SK-N-SH (cell line): ENCODE results near the gene CHST11. TPM values are rescaled to one million over a fixed set of nuclear protein-coding genes. Genes with fewer than 3 reads are reported as not detected.

Source experiments
- CTCF ChIA-PET: fragments of 300-600, 350-600 bp; formaldehyde crosslinking; extraction: SDS; loops from one replicate; lab custom pipeline; 2021; lab: Yijun Ruan, JAX
- POLR2A ChIA-PET: fragments of 350-600 bp; sonication (Branson Sonifier 250); formaldehyde crosslinking; extraction: SDS; loops from one replicate; lab custom pipeline; 2020; ENCODE audit warnings: antibody characterized with exemption, inconsistent platforms; lab: Yijun Ruan, JAX
- DNase-seq: peaks from one replicate; pipeline ENCODE4 v3.0.0; 2012
- H2AFZ ChIP-seq: fragments of 200-600 bp; sonication (generic); 2 replicates; pipeline ENCODE4 v1.8.1; 2016; ENCODE audit warnings: antibody characterized with exemption, mild to moderate bottlenecking, low read depth
- H3F3A ChIP-seq: fragments of 200-600 bp; sonication (generic); replicated peaks from 2 replicates; pipeline ENCODE3; 2016; ENCODE audit warnings: antibody characterized with exemption, mild to moderate bottlenecking; ENCODE audit not compliant: insufficient read depth
- H3K27ac ChIP-seq, 2 experiments: fragments of 200-500 bp in 1 of 2; fragments of 200-600 bp in 1 of 2; sonication (Bioruptor generic) in 1 of 2; sonication (generic), shearing (Covaris generic) in 1 of 2; 2 replicates each; pipeline versions ENCODE4 v1.5.1 to v1.6.1; 2014 to 2016; ENCODE audit warnings: low read depth in 2 of 2, inconsistent platforms in 1 of 2, low read length in 1 of 2, mild to moderate bottlenecking in 1 of 2, mixed read lengths in 1 of 2
- H3K27me3 ChIP-seq: fragments of 200-600 bp; sonication (generic), shearing (Covaris generic); 2 replicates; pipeline ENCODE4 v1.6.1; 2016; ENCODE audit warnings: mixed run types; ENCODE audit not compliant: insufficient read depth
- H3K36me3 ChIP-seq, 2 experiments: fragments of 200-500 bp in 1 of 2; fragments of 200-600 bp in 1 of 2; sonication (Bioruptor generic) in 1 of 2; sonication (generic) in 1 of 2; replicated peaks in 1 of 2; 2 replicates each; pipeline versions ENCODE3 to v1.5.1; 2014 to 2016; ENCODE audit warnings: low read length in 1 of 2, mild to moderate bottlenecking in 1 of 2; ENCODE audit not compliant: insufficient read depth in 2 of 2, control insufficient read depth in 1 of 2
- H3K4me1 ChIP-seq, 2 experiments: fragments of 200-500 bp in 1 of 2; fragments of 200-600 bp in 1 of 2; sonication (Bioruptor generic) in 1 of 2; sonication (generic), shearing (Covaris generic) in 1 of 2; 2 replicates each; pipeline versions ENCODE4 v1.5.1 to v1.6.1; 2014 to 2016; ENCODE audit warnings: low read depth in 1 of 2, low read length in 1 of 2, mixed run types in 1 of 2; ENCODE audit not compliant: insufficient read depth in 2 of 2, control insufficient read depth in 1 of 2
- H3K4me2 ChIP-seq: fragments of 200-600 bp; sonication (generic), shearing (Covaris generic); 2 replicates; pipeline ENCODE4 v1.6.1; 2017; ENCODE audit warnings: mixed run types
- H3K4me3 ChIP-seq, 2 experiments: fragments of 200-500 bp in 1 of 2; fragments of 200-600 bp in 1 of 2; sonication (Bioruptor generic) in 1 of 2; sonication (generic), shearing (Covaris generic) in 1 of 2; 2 replicates each; pipeline versions ENCODE4 v1.5.1 to v1.8.1; 2014 to 2016; ENCODE audit warnings: low read depth in 2 of 2, inconsistent platforms in 1 of 2, low read length in 1 of 2, mild to moderate bottlenecking in 1 of 2, mixed read lengths in 1 of 2, moderate library complexity in 1 of 2
- H3K79me2 ChIP-seq: fragments of 200-600 bp; sonication (generic); 2 replicates; pipeline ENCODE4 v1.8.1; 2017; ENCODE audit warnings: mild to moderate bottlenecking; ENCODE audit not compliant: insufficient read depth
- H3K9ac ChIP-seq: fragments of 200-600 bp; sonication (generic); 2 replicates; pipeline ENCODE4 v1.6.1; 2017; ENCODE audit warnings: mixed run types
- H3K9me2 ChIP-seq: fragments of 200-600 bp; sonication (generic); 2 replicates; pipeline ENCODE4 v1.6.1; 2017; ENCODE audit warnings: mixed run types
- H3K9me3 ChIP-seq: fragments of 200-600 bp; sonication (generic); 2 replicates; pipeline ENCODE4 v1.6.1; 2017; ENCODE audit warnings: mixed run types, mild to moderate bottlenecking, moderate library complexity
- H4K20me1 ChIP-seq: fragments of 200-600 bp; sonication (generic); 2 replicates; pipeline ENCODE4 v1.6.1; 2017; ENCODE audit warnings: mild to moderate bottlenecking, mixed run types; ENCODE audit not compliant: insufficient read depth
- ELF1 ChIP-seq: IDR thresholded peaks from 2 replicates; pipeline ENCODE4 v1.4.0; 2012
- FOSL2 ChIP-seq: IDR thresholded peaks from 2 replicates; pipeline ENCODE4 v1.4.0; 2012; ENCODE audit warnings: low read depth, mild to moderate bottlenecking, moderate library complexity, borderline replicate concordance
- FOXJ3 ChIP-seq: sonication (generic); formaldehyde crosslinking; IDR thresholded peaks from 2 replicates; pipeline ENCODE4 v1.5.1; 2020; ENCODE audit warnings: mild to moderate bottlenecking, missing genetic modification reagents
- FOXM1 ChIP-seq: IDR thresholded peaks from 2 replicates; pipeline ENCODE4 v1.4.0; 2012; ENCODE audit warnings: low read depth, mild to moderate bottlenecking
- GABPA ChIP-seq: IDR thresholded peaks from 2 replicates; pipeline ENCODE4 v1.4.0; 2012; ENCODE audit warnings: low read depth, mild to moderate bottlenecking
- MAX ChIP-seq: IDR thresholded peaks from 2 replicates; pipeline ENCODE4 v1.4.0; 2012; ENCODE audit warnings: low read depth
- MEF2A ChIP-seq: IDR thresholded peaks from 2 replicates; pipeline ENCODE4 v1.4.0; 2012; ENCODE audit warnings: low read depth, borderline replicate concordance
- RCOR1 ChIP-seq: fragments of 150-350 bp; IDR thresholded peaks from 2 replicates; pipeline ENCODE4 v1.6.1; 2017; ENCODE audit warnings: antibody characterized with exemption, low read length
- RXRA ChIP-seq: IDR thresholded peaks from 2 replicates; pipeline ENCODE4 v1.4.0; 2012; ENCODE audit warnings: low read depth, mild to moderate bottlenecking, borderline replicate concordance
- SIN3A ChIP-seq: IDR thresholded peaks from 2 replicates; pipeline ENCODE4 v1.6.1; 2012; ENCODE audit warnings: low read depth, mild to moderate bottlenecking, low read length, moderate library complexity, borderline replicate concordance
- TAF1 ChIP-seq: IDR thresholded peaks from 2 replicates; pipeline ENCODE4 v1.6.1; 2012; ENCODE audit warnings: low read depth, mild to moderate bottlenecking, low read length, moderate library complexity, borderline replicate concordance
- WGBS: methylation state at CpG from one replicate; pipeline ENCODE4 v1.1.6; 2017; ENCODE audit warnings: low lambda C conversion rate; 5-methylcytosine and 5-hydroxymethylcytosine counted together
- polyA plus RNA-seq, 3 experiments: library from polyadenylated mRNA; depleted of rRNA; stranded (reverse); fragments of >200 nt; gene quantifications; 2 replicates each; pipeline ENCODE4 v1.2.3, GENCODE V29; 2012
- TF ChIP-seq, protein P1 (sequence below): fragments of 200-600 bp; sonication (generic); IDR thresholded peaks from 2 replicates; pipeline ENCODE4 v1.6.1; 2017; ENCODE audit warnings: antibody characterized with exemption, mild to moderate bottlenecking, moderate library complexity
- TF ChIP-seq, protein P2 (sequence below): fragments of 150-350 bp; IDR thresholded peaks from 2 replicates; pipeline ENCODE4 v1.6.1; 2017; ENCODE audit warnings: antibody characterized with exemption, low read length, low read depth, borderline replicate concordance

Gene CHST11
- polyA plus RNA-seq, 1 of the 3 experiments (the other 2 are of a cell fraction), result 18.6 TPM

GRCh38 chr12:104532636-104533035, 75.9 kb downstream of the CHST11 start:
- H3K9me3 ChIP-seq, result no peaks in the 10 kb centered on the region
- H3K9ac ChIP-seq, result no peak overlapping the region
- ChIA-PET POLR2A (no interaction called here), CTCF (no interaction called here)
- H3K36me3 ChIP-seq, result no peaks in the 10 kb centered on the region
- no peaks in the 10 kb centered on the region for H3K27me3 ChIP-seq
- no peaks in the 10 kb centered on the region for H4K20me1 ChIP-seq
- no peak overlapping the region for H3K4me2 ChIP-seq
- H3F3A ChIP-seq, result no peaks in the 10 kb centered on the region
- H2AFZ ChIP-seq, result no peak overlapping the region
- no peaks in the 10 kb centered on the region for H3K9me2 ChIP-seq
- no peak overlapping the region for H3K4me3 ChIP-seq
- 94% methylated on average over 2 of the region's 2 CpGs for WGBS
- no peak for DNase-seq
- H3K4me1 ChIP-seq, result peaks cover 0 to 27% of the 10 kb centered on the region in 2 experiments; a peak in 2 of 4 replicates
- TF ChIP-seq TAF1 (no peak), FOSL2 (no peak), RXRA (no peak), SIN3A (no peak), FOXM1 (no peak), MEF2A (no peak), RCOR1 (no peak), MAX (no peak), GABPA (no peak), FOXJ3 (CRISPR knock-in tag) (no peak)
- TF ChIP-seq, all 33 proteins: peak for 0
- H3K27ac ChIP-seq, result no peak overlapping the region
- no peaks in the 10 kb centered on the region for H3K79me2 ChIP-seq

DNA sequence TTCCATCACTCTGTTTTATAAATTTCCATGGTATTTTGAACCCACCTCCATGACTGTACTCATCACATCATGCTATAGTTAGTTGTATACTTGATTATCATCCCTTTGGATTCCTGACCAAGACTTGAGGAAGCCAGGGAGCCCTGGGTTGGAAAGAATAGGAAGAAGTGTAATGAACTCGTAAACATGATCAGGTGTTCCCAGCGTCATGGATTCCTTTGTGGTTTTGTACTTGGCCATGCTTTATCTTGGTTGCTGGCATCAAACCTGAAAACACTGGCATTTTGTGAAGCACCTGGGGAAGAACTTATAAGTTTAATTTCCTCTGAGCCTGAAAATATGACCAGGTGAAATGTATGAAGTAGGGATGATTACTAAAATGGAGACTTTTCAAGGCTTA, 76.4 kb downstream of the CHST11 start:
- DNase-seq, result no peak
- H3K9me2 ChIP-seq, result no peaks in the 10 kb centered on the region
- WGBS, result 100% methylated on average over 2 of the region's 2 CpGs
- no peak overlapping the region for H3K9ac ChIP-seq
- H3K4me2 ChIP-seq, result no peak overlapping the region
- no peaks in the 10 kb centered on the region for H3K9me3 ChIP-seq
- no peaks in the 10 kb centered on the region for H3K36me3 ChIP-seq
- H4K20me1 ChIP-seq, result no peaks in the 10 kb centered on the region
- ChIA-PET POLR2A (no interaction called here), CTCF (no interaction called here)
- H3K4me3 ChIP-seq, result no peak overlapping the region
- H3K79me2 ChIP-seq, result no peaks in the 10 kb centered on the region
- H3F3A ChIP-seq, result no peaks in the 10 kb centered on the region
- H2AFZ ChIP-seq, result no peak overlapping the region
- TF ChIP-seq MAX, result no peak
- no peak for TF ChIP-seq SIN3A
- TF ChIP-seq, protein P1, sequence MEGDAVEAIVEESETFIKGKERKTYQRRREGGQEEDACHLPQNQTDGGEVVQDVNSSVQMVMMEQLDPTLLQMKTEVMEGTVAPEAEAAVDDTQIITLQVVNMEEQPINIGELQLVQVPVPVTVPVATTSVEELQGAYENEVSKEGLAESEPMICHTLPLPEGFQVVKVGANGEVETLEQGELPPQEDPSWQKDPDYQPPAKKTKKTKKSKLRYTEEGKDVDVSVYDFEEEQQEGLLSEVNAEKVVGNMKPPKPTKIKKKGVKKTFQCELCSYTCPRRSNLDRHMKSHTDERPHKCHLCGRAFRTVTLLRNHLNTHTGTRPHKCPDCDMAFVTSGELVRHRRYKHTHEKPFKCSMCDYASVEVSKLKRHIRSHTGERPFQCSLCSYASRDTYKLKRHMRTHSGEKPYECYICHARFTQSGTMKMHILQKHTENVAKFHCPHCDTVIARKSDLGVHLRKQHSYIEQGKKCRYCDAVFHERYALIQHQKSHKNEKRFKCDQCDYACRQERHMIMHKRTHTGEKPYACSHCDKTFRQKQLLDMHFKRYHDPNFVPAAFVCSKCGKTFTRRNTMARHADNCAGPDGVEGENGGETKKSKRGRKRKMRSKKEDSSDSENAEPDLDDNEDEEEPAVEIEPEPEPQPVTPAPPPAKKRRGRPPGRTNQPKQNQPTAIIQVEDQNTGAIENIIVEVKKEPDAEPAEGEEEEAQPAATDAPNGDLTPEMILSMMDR, result no peak
- TF ChIP-seq MEF2A, result no peak
- no peak for TF ChIP-seq ELF1
- TF ChIP-seq, protein P2, sequence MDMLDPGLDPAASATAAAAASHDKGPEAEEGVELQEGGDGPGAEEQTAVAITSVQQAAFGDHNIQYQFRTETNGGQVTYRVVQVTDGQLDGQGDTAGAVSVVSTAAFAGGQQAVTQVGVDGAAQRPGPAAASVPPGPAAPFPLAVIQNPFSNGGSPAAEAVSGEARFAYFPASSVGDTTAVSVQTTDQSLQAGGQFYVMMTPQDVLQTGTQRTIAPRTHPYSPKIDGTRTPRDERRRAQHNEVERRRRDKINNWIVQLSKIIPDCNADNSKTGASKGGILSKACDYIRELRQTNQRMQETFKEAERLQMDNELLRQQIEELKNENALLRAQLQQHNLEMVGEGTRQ, result no peak
- H3K4me1 ChIP-seq, result peaks cover 0 to 27% of the 10 kb centered on the region in 2 experiments; a peak in 2 of 4 replicates
- no peak overlapping the region for H3K27ac ChIP-seq
- H3K27me3 ChIP-seq, result no peaks in the 10 kb centered on the region
